Thymus (tissue), 11 donors: Measurements from ENCODE around the gene TRIM26. TPM values are rescaled to one million over a fixed set of nuclear protein-coding genes. Genes with fewer than 3 reads are reported as not detected.
"Not testable (repeated sequence)": the region's sequence is repeated elsewhere in the genome, so short reads cannot be mapped to it uniquely, and the experiment has no call there.

Experiments used
- DNase-seq, 9 donors: peaks; one replicate each; pipeline ENCODE4 v3.0.0-alpha.2; 2013; ENCODE audit warnings: low spot score in 9 of 9, low read depth in 6 of 9, missing footprints in 1 of 9
- H3K27ac ChIP-seq, 2 donors: one replicate each; pipeline ENCODE4 v1.5.1; 2013; ENCODE audit warnings: control low read depth in 1 of 2, low read depth in 1 of 2, low read length in 1 of 2, mild to moderate bottlenecking in 1 of 2, moderate library complexity in 1 of 2
- H3K27me3 ChIP-seq, 2 donors: one replicate each; pipeline ENCODE4 v1.5.1; 2013; ENCODE audit warnings: low read length in 1 of 2; ENCODE audit not compliant: control insufficient read depth in 2 of 2, insufficient read depth in 1 of 2
- H3K36me3 ChIP-seq, 2 donors: one replicate each; pipeline ENCODE4 v1.5.1; 2013; ENCODE audit warnings: low read length in 1 of 2, mild to moderate bottlenecking in 1 of 2, moderate library complexity in 1 of 2; ENCODE audit not compliant: control insufficient read depth in 2 of 2, insufficient read depth in 2 of 2
- H3K4me1 ChIP-seq, 2 donors: one replicate each; pipeline ENCODE4 v1.5.1; 2013; ENCODE audit warnings: low read length in 2 of 2; ENCODE audit not compliant: control insufficient read depth in 2 of 2, insufficient read depth in 2 of 2
- H3K4me3 ChIP-seq, 2 donors: one replicate each; pipeline ENCODE4 v1.5.1; 2013; ENCODE audit warnings: low read length in 2 of 2, control low read depth in 1 of 2, mild to moderate bottlenecking in 1 of 2
- H3K9me3 ChIP-seq, 2 donors: one replicate each; pipeline ENCODE4 v1.5.1; 2013; ENCODE audit warnings: low read length in 1 of 2, mild to moderate bottlenecking in 1 of 2; ENCODE audit not compliant: control insufficient read depth in 2 of 2, insufficient read depth in 1 of 2
- WGBS: extraction: QIAGEN DNeasy Blood & Tissue Kit; methylation state at CpG from one replicate; pipeline ENCODE4 v1.1.7; 2013; 5-methylcytosine and 5-hydroxymethylcytosine counted together
- polyA plus RNA-seq: library from polyadenylated mRNA; stranded (reverse); fragments of 200-250 nt; gene quantifications from one replicate; pipeline ENCODE4 v1.2.3, GENCODE V29; 2013
- total RNA-seq: library from RNA; stranded (reverse); fragments of 120-200 nt; gene quantifications from one replicate; pipeline ENCODE4 v1.2.4, GENCODE V29; 2013
- donor health status: healthy.

Gene TRIM26
- total and polyA plus RNA-seq, 2 donors: 19.7 to 31.3 TPM

GRCh38 chr6:30234356-30234755 lies 21.1 kb upstream of the TRIM26 start:
- no peaks in the 10 kb centered on the region for H3K36me3 ChIP-seq
- H3K4me1 ChIP-seq: no peaks in the 10 kb centered on the region
- WGBS: 63% methylated on average over 2 of the region's 2 CpGs
- H3K4me3 ChIP-seq: no peak overlapping the region
- no peaks in the 10 kb centered on the region for H3K9me3 ChIP-seq
- no peak for DNase-seq
- peaks cover 0 to 5% of the 10 kb centered on the region in 2 donors for H3K27me3 ChIP-seq
- no peak overlapping the region for H3K27ac ChIP-seq

DNA sequence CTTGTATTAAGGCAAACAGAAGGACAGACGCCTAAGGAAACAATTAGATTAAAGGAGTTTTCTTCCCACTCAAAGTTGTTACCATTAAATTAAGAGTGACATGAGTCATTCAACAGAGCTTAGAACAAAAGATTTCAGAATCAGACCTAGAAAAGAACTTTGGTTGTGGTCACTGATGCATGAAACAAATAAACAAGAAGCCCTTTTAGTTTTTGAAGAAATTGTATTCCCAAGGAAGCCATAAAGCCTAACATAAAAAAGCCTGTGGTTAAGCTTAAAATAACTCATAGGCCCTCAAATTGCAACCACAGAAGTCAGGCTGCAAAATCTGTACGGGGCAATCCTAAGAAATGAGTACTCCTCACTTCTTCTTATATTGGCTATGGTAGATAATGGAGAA lies 17.9 kb upstream of the TRIM26 start:
- Histone ChIP-seq H3K27ac (no peak overlapping the region), H3K4me3 (no peak overlapping the region), H3K4me1 (no peaks in the 10 kb centered on the region), H3K9me3 (no peaks in the 10 kb centered on the region), H3K27me3 (peaks cover 0 to 3% of the 10 kb centered on the region in 2 donors), H3K36me3 (no peaks in the 10 kb centered on the region)
- WGBS: 46% methylated on average over 2 of the region's 2 CpGs
- DNase-seq: no peak

GRCh38 chr6:30227763-30228487 lies 14.7 kb upstream of the TRIM26 start:
- no peak overlapping the region for H3K4me3 ChIP-seq
- H3K9me3 ChIP-seq: peaks cover 0 to 4% of the 10 kb centered on the region in 2 donors
- DNase-seq: no peak
- no peaks in the 10 kb centered on the region for H3K4me1 ChIP-seq
- no peak overlapping the region for H3K27ac ChIP-seq
- H3K36me3 ChIP-seq: no peaks in the 10 kb centered on the region
- peaks cover 0 to 3% of the 10 kb centered on the region in 2 donors for H3K27me3 ChIP-seq
- WGBS: 87% methylated on average over 6 of the region's 6 CpGs

DNA sequence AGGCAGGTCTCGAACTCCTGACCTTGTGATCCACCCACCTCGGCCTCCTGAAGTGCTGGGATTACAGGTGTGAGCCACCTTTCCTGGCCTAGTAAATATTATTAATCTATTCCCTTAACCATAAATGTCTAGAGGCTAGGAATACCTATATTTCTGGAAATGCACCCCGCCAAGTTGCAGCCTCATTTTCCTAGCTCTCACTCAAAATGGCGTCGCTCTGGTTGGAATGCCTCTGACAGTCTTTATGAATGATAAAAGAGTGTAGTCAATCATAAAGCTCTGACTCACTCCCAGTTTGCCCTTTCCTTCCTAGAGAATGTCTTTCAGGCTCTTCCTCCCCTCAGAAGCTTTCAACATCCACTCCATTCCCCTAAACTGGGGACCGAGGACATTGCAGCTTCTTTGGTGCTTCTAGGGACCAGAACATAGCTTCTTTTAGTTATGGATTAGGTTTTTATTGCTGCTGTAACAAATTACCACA lies 14.1 kb upstream of the TRIM26 start:
- H3K36me3 ChIP-seq: no peaks in the 10 kb centered on the region
- no peak for DNase-seq
- H3K4me3 ChIP-seq: no peak overlapping the region
- no peak overlapping the region for H3K27ac ChIP-seq
- WGBS: 91% methylated on average over 6 of the region's 6 CpGs
- no peaks in the 10 kb centered on the region for H3K27me3 ChIP-seq
- H3K9me3 ChIP-seq: peaks cover 0 to 7% of the 10 kb centered on the region in 2 donors
- no peaks in the 10 kb centered on the region for H3K4me1 ChIP-seq

DNA sequence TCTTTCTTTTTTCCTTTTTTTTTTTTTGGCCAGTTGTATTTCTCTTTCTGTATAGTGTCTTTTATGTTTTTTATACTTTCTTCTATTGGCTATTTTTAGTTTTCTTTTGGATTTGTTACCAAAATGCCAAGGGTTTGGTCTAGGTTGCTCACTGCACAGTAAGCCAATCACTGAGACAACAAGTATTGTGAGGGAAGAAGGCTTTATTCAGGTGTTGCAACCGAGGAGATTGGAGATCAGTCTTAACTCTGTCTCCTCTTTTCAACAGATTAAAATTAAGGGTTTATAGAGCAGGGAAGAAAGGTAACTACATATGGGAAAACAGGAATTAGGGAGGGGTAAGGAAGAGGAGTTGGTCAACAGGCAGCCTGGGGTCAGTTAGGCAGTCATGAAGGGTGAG lies 10.1 kb upstream of the TRIM26 start:
- Histone ChIP-seq H3K4me3 (no peak overlapping the region), H3K4me1 (peaks cover 0 to 4% of the 10 kb centered on the region in 2 donors), H3K27me3 (no peaks in the 10 kb centered on the region), H3K36me3 (no peaks in the 10 kb centered on the region), H3K9me3 (peaks cover 0 to 12% of the 10 kb centered on the region in 2 donors), H3K27ac (no peak overlapping the region)
- no peak for DNase-seq
- WGBS: 81% methylated on average over 1 of the region's 1 CpG

DNA sequence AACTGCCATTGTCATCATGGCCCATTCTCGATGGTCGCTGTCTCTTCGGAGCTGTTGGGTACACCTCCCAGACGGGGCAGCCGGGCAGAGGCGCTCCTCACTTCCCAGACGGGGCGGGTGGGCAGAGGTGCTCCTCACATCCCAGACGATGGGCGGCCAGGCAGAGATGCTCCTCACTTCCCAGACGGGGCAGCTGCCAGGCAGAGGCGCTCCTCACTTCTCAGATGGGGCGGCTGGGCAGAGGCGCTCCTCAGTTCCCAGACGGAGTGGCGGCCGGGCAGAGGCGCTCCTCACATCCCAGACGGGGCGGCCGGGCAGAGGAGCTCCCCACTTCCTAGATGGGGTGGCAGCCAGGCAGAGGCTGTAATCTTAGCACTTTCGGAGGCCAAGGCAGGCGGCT lies 8.8 kb upstream of the TRIM26 start:
- not testable (repeated sequence) for H3K36me3 ChIP-seq, H3K4me3 ChIP-seq, H3K27ac ChIP-seq, H3K4me1 ChIP-seq, DNase-seq, H3K27me3 ChIP-seq
- peaks cover 0 to 12% of the 10 kb centered on the region in 2 donors for H3K9me3 ChIP-seq
- 97% methylated on average over 23 of the region's 23 CpGs for WGBS

DNA sequence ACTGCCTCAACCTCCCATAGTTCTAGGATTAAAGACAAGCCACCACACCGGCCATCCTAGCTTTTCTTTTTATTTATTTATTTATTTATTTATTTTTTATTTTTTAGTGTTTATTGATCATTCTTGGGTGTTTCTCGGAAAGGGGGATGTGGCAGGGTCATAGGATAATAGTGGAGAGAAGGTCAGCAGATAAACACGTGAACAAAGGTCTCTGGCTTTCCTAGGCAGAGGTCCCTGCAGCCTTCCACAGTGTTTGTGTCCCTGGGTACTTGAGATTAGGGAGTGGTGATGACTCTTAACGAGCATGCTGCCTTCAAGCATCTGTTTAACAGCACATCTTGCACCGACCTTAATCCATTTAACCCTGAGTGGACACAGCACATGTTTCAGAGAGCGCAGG lies 8.2 kb upstream of the TRIM26 start:
- not testable (repeated sequence) for H3K27ac ChIP-seq, H3K4me3 ChIP-seq, H3K4me1 ChIP-seq, H3K27me3 ChIP-seq, DNase-seq, H3K36me3 ChIP-seq
- whole genome bisulfite sequencing: 95% methylated on average over 6 of the region's 6 CpGs
- H3K9me3 ChIP-seq: peaks cover 0 to 12% of the 10 kb centered on the region in 2 donors

DNA sequence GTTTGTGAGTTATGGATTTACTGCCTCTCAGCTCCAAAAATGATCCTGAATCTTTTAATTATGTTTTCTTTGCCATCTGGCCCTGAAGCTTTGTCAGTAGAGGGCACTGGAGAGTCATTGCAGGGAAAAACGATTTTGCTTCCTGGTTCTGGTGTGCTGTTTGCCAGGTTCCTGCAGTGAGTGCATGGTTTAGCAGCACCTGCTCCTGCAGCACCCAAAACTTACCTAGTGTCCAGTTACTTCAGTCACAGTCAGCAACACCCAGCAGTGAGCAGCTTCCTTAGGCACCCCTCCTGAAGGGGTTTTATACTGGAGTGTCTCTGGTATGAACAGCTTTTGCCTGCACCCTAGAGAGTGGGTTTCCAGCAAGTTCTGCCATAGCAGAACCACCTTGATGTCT lies 6.0 kb upstream of the TRIM26 start:
- Histone ChIP-seq H3K36me3 (no peaks in the 10 kb centered on the region), H3K4me3 (no peak overlapping the region), H3K9me3 (peaks cover 0 to 12% of the 10 kb centered on the region in 2 donors), H3K4me1 (peaks cover 0 to 9% of the 10 kb centered on the region in 2 donors), H3K27ac (peak overlapping the region in 1 of 2 donors; percentile 39), H3K27me3 (no peaks in the 10 kb centered on the region)
- WGBS: 3% methylated on average over 1 of the region's 1 CpG
- DNase-seq: peak; percentile 36 to 87 (median 55)

DNA sequence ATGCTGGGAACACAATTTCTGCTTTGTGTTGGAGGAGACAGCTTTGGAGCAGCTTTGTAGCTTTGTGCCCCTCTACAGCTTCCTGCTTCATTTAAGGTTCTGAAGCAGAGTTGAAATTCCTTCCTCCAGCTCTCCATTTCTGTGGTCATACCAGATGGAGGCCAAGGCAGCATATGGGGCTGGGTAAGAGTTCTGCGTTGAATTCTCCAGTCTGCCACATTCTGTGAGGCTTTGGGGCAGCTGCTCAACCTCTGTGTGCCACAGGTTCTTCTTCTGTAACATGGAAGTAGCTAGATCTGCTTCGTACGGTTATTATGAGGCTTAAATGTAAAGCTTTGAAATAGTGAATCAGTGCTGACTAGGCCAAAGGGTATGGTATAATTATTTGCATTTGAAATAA lies 2.9 kb upstream of the TRIM26 start:
- no peak overlapping the region for H3K4me3 ChIP-seq
- H3K27me3 ChIP-seq: no peaks in the 10 kb centered on the region
- no peak for DNase-seq
- H3K36me3 ChIP-seq: no peaks in the 10 kb centered on the region
- H3K4me1 ChIP-seq: peaks cover 8 to 19% of the 10 kb centered on the region in 2 donors
- H3K9me3 ChIP-seq: no peaks in the 10 kb centered on the region
- H3K27ac ChIP-seq: no peak overlapping the region
- 66% methylated on average over 3 of the region's 3 CpGs for whole genome bisulfite sequencing
